IMR-90 (cell line): ENCODE data around the gene PTPRU. TPM values are rescaled to one million over a fixed set of nuclear protein-coding genes. Genes with fewer than 3 reads are reported as not detected.
"Not testable (repeated sequence)": the region's sequence is repeated elsewhere in the genome, so short reads cannot be mapped to it uniquely, and the experiment has no call there.

Source experiments
- ATAC-seq: fragments of 200-7000 bp; cut with Tn5 transposase; 2 replicates; pipeline ENCODE4 v1.9.1; 2020; ENCODE audit warnings: low read depth, mild to moderate bottlenecking, moderate library complexity
- BruUV-seq: library from RNA; stranded (reverse); fragments of 400-500 nt; replicated peaks from 2 replicates; lab custom pipeline; 2021; lab: Mats Ljungman, UMichigan
- CTCF ChIA-PET: fragments of 300-600 bp; formaldehyde crosslinking; extraction: SDS; loops from one replicate; lab custom pipeline; 2021; ENCODE audit warnings: antibody characterized with exemption; lab: Yijun Ruan, JAX
- POLR2A ChIA-PET: fragments of 300-600 bp; sonication (Branson Sonifier 250); formaldehyde crosslinking; loops from one replicate; lab custom pipeline; 2022; ENCODE audit warnings: antibody characterized with exemption; ENCODE audit not compliant: unreplicated experiment; lab: Charles Lee
- DNase-seq: peaks from one replicate; pipeline ENCODE4 v3.0.0; 2013
- H2AFZ ChIP-seq: replicated peaks from 2 replicates; pipeline ENCODE3; 2013; ENCODE audit warnings: low read length, mild to moderate bottlenecking; ENCODE audit not compliant: poor library complexity
- H2AK5ac ChIP-seq: 2 replicates; pipeline ENCODE4 v1.6.1; 2013; ENCODE audit warnings: low read depth, low read length, inconsistent platforms
- H2AK9ac ChIP-seq: replicated peaks from 2 replicates; pipeline ENCODE3; 2013; ENCODE audit warnings: mild to moderate bottlenecking, low read depth, low read length, moderate library complexity; ENCODE audit not compliant: poor library complexity
- H2BK120ac ChIP-seq: 2 replicates; pipeline ENCODE4 v1.6.1; 2013; ENCODE audit warnings: low read depth, low read length, inconsistent platforms
- H2BK15ac ChIP-seq: 3 replicates; pipeline ENCODE4 v1.6.1; 2013; ENCODE audit warnings: low read depth, low read length, inconsistent platforms
- H2BK20ac ChIP-seq: 2 replicates; pipeline ENCODE4 v1.6.1; 2013; ENCODE audit warnings: low read depth, mild to moderate bottlenecking, inconsistent platforms, low read length, moderate library complexity
- H2BK5ac ChIP-seq: 2 replicates; pipeline ENCODE4 v1.6.1; 2013; ENCODE audit warnings: mild to moderate bottlenecking, low read depth, low read length, inconsistent platforms; ENCODE audit not compliant: poor library complexity, severe bottlenecking
- H3K14ac ChIP-seq: replicated peaks from 2 replicates; pipeline ENCODE4 v1.6.1; 2013; ENCODE audit warnings: low read depth, low read length, inconsistent platforms
- H3K18ac ChIP-seq: 2 replicates; pipeline ENCODE4 v1.6.1; 2013; ENCODE audit warnings: low read depth, low read length, control low read depth
- H3K23ac ChIP-seq: 2 replicates; pipeline ENCODE4 v1.6.1; 2013; ENCODE audit warnings: low read depth, low read length, inconsistent platforms
- H3K27ac ChIP-seq: 2 replicates; pipeline ENCODE4 v1.5.1; 2013; ENCODE audit warnings: mild to moderate bottlenecking, control low read depth, low read length; ENCODE audit not compliant: insufficient read depth
- H3K27me3 ChIP-seq: 2 replicates; pipeline ENCODE4 v1.6.1; 2013; ENCODE audit warnings: low read length; ENCODE audit not compliant: control insufficient read depth, insufficient read depth
- H3K36me3 ChIP-seq: 2 replicates; pipeline ENCODE4 v1.6.1; 2013; ENCODE audit warnings: low read length, mixed read lengths; ENCODE audit not compliant: control insufficient read depth, insufficient read depth
- H3K4ac ChIP-seq: 2 replicates; pipeline ENCODE4 v1.6.1; 2013; ENCODE audit warnings: low read depth, low read length, inconsistent platforms
- H3K4me1 ChIP-seq: 2 replicates; pipeline ENCODE4 v1.6.1; 2013; ENCODE audit warnings: low read length, mixed read lengths; ENCODE audit not compliant: control insufficient read depth, insufficient read depth
- H3K4me2 ChIP-seq: 2 replicates; pipeline ENCODE4 v1.6.1; 2013; ENCODE audit warnings: low read depth, mild to moderate bottlenecking, control low read depth, low read length, moderate library complexity
- H3K4me3 ChIP-seq: 2 replicates; pipeline ENCODE4 v1.5.1; 2013; ENCODE audit warnings: low read depth, mild to moderate bottlenecking, control low read depth, low read length, moderate library complexity; ENCODE audit not compliant: insufficient read depth
- H3K56ac ChIP-seq: 2 replicates; pipeline ENCODE4 v1.6.1; 2013; ENCODE audit warnings: low read length, inconsistent platforms; ENCODE audit not compliant: insufficient read depth; ENCODE audit errors: extremely low read depth
- H3K79me1 ChIP-seq, 2 experiments: 2 replicates each; pipeline ENCODE4 v1.6.1; 2013; ENCODE audit warnings: low read length in 2 of 2, inconsistent platforms in 1 of 2, low read depth in 1 of 2
- H3K9ac ChIP-seq: 2 replicates; pipeline ENCODE4 v1.6.1; 2013; ENCODE audit warnings: low read depth, low read length, control low read depth
- H3K9me1 ChIP-seq: 2 replicates; pipeline ENCODE4 v1.6.1; 2013; ENCODE audit warnings: low read length, inconsistent platforms; ENCODE audit not compliant: insufficient read depth
- H3K9me3 ChIP-seq: 2 replicates; pipeline ENCODE4 v1.6.1; 2013; ENCODE audit warnings: low read length; ENCODE audit not compliant: control insufficient read depth, insufficient read depth
- H4K20me1 ChIP-seq: 2 replicates; pipeline ENCODE4 v1.6.1; 2013; ENCODE audit warnings: low read length, inconsistent platforms; ENCODE audit not compliant: insufficient read depth
- H4K5ac ChIP-seq: 2 replicates; pipeline ENCODE4 v1.6.1; 2013; ENCODE audit warnings: mild to moderate bottlenecking, low read depth, low read length, control low read depth
- H4K8ac ChIP-seq, 2 experiments: 2 replicates each; pipeline ENCODE4 v1.6.1; 2013; ENCODE audit warnings: low read depth in 2 of 2, low read length in 2 of 2, control low read depth in 1 of 2, inconsistent platforms in 1 of 2
- H4K91ac ChIP-seq: 2 replicates; pipeline ENCODE4 v1.6.1; 2013; ENCODE audit warnings: low read depth, low read length, inconsistent platforms; ENCODE audit not compliant: insufficient read depth
- CEBPB ChIP-seq: IDR thresholded peaks from 2 replicates; pipeline ENCODE4 v1.6.1; 2012; ENCODE audit warnings: low read depth, low read length, improper control_type of control experiment
- MXI1 ChIP-seq: IDR thresholded peaks from 2 replicates; pipeline ENCODE4 v1.6.1; 2012; ENCODE audit warnings: low read depth, mild to moderate bottlenecking, low read length, moderate library complexity, borderline replicate concordance
- NFE2L2 ChIP-seq: fragments of 150-350 bp; IDR thresholded peaks from 2 replicates; pipeline ENCODE4 v1.6.1; 2016; ENCODE audit warnings: low read depth, mild to moderate bottlenecking, low read length
- POLR2A ChIP-seq: IDR thresholded peaks from 2 replicates; pipeline ENCODE4 v1.6.1; 2012; ENCODE audit warnings: mild to moderate bottlenecking, low read depth, low read length
- RAD21 ChIP-seq: IDR thresholded peaks from 2 replicates; pipeline ENCODE4 v1.6.1; 2012; ENCODE audit warnings: low read length, improper control_type of control experiment
- RCOR1 ChIP-seq: IDR thresholded peaks from 2 replicates; pipeline ENCODE4 v1.6.1; 2012; ENCODE audit warnings: mild to moderate bottlenecking, low read length, improper control_type of control experiment; ENCODE audit not compliant: insufficient replicate concordance
- USF2 ChIP-seq: fragments of 150-350 bp; IDR thresholded peaks from 2 replicates; pipeline ENCODE4 v1.6.1; 2017; ENCODE audit warnings: mild to moderate bottlenecking, antibody characterized with exemption, low read length, low read depth
- WGBS, 2 experiments: methylation state at CpG; one replicate each; pipeline versions ENCODE4 v1.1.5 to v1.1.7; 2013; ENCODE audit warnings: missing lambda C conversion rate in 2 of 2; ENCODE audit not compliant: insufficient read length in 1 of 2; ENCODE audit errors: extremely low coverage in 2 of 2; 5-methylcytosine and 5-hydroxymethylcytosine counted together
- dilution Hi-C: fragments of 300-500 bp; cut with HindIII; formaldehyde crosslinking; loops from one replicate; pipeline ENCODE4 v1.14.3; 2018; ENCODE audit warnings: low sequenced_read_pairs; ENCODE audit not compliant: unreplicated experiment
- in situ Hi-C: fragments of 300-500 bp; cut with MboI; formaldehyde crosslinking; loops from 3 replicates; pipeline ENCODE4 v1.14.3; 2019; ENCODE audit warnings: low sequenced_read_pairs, inconsistent platforms, mixed read lengths
- intact Hi-C: fragments of 100-400 bp; cut with micrococcal nuclease; formaldehyde crosslinking; loops from 2 replicates; pipeline ENCODE4 v1.10.0; 2022
- polyA plus RNA-seq, 3 experiments: library from polyadenylated mRNA; depleted of rRNA; stranded (reverse); fragments of >200 nt; gene quantifications; 2 replicates each; pipeline ENCODE4 v1.2.3, GENCODE V29; 2012; ENCODE audit warnings: low replicate concordance in 1 of 3
- total RNA-seq: library from RNA; depleted of rRNA; stranded (reverse); fragments of >200 nt; gene quantifications from 2 replicates; pipeline ENCODE4 v1.2.3, GENCODE V29; 2012

PTPRU gene
- total and polyA plus RNA-seq, 2 of the 4 experiments (the other 2 are of a cell fraction), result 7.0 to 10.7 TPM

- in situ Hi-C loops (no loop called here), intact Hi-C loops (no loop called here), dilution Hi-C loops (no loop called here)
- H3K9ac ChIP-seq, result no peak overlapping the region
- TF ChIP-seq CEBPB (no peak), USF2 (no peak), RCOR1 (no peak), RAD21 (no peak), POLR2A (no peak), MXI1 (no peak), NFE2L2 (no peak)
- no peak overlapping the region for H3K18ac ChIP-seq
- no peaks in the 10 kb centered on the region for H3K9me1 ChIP-seq
- no peak overlapping the region for H3K27ac ChIP-seq
- H3K4me2 ChIP-seq, result no peak overlapping the region
- no peaks in the 10 kb centered on the region for H3K79me1 ChIP-seq
- H2BK5ac ChIP-seq, result no peak overlapping the region
- no peak overlapping the region for H3K4ac ChIP-seq
- POLR2A ChIA-PET, result no interaction called here
- CTCF ChIA-PET, result no interaction called here
- H3K27me3 ChIP-seq, result no peaks in the 10 kb centered on the region
- no peak overlapping the region for H2BK15ac ChIP-seq
- H2BK120ac ChIP-seq, result no peak overlapping the region
- no peak overlapping the region for H4K8ac ChIP-seq
- H4K5ac ChIP-seq, result no peak overlapping the region
- no peak overlapping the region for H3K4me3 ChIP-seq
- no peak overlapping the region for H2AK9ac ChIP-seq
- no TSS peak for BruUV-seq
- WGBS, 2 experiments, result 77% methylated on average over 5 of the region's 24 CpGs; no CpG with 5 or more reads in 1 of the 2 experiments
- H2BK20ac ChIP-seq, result no peak overlapping the region
- H3K4me1 ChIP-seq, result no peaks in the 10 kb centered on the region
- H4K20me1 ChIP-seq, result no peaks in the 10 kb centered on the region
- peaks cover 11% of the 10 kb centered on the region for H3K36me3 ChIP-seq
- no peak overlapping the region for H3K56ac ChIP-seq
- ATAC-seq (no peak), DNase-seq (no peak)
- no peak overlapping the region for H3K14ac ChIP-seq
- H4K91ac ChIP-seq, result no peak overlapping the region
- no peak overlapping the region for H2AK5ac ChIP-seq
- H3K9me3 ChIP-seq, result no peaks in the 10 kb centered on the region
- no peak overlapping the region for H3K23ac ChIP-seq
- H2AFZ ChIP-seq, result no peak overlapping the region
Observed at GRCh38 chr1:29312469-29313461, 76.4 kb downstream of the PTPRU start.

DNA sequence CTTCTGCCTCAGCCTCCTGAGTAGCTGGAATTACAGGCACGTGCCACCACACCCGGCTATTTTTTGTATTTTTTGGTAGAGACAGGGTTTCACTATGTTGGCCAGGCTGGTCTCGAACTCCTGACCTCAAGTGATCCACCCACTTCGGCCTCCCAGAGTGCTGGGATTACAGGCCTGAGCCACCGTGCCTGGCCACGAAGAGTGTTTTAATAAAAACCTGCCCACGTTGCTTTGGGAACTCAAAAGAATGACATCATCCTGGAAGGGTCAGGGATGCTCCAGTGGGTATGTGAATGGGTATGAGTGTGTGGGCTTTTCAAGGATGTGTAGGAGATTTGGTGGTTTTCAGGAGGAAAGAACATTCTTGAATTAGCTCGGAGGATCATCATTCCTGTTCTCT is 78.4 kb downstream of the PTPRU start:
- H3K9ac ChIP-seq, H2AFZ ChIP-seq, H2BK15ac ChIP-seq, dilution Hi-C loops, H2BK120ac ChIP-seq, H3K56ac ChIP-seq, H3K9me3 ChIP-seq, H3K23ac ChIP-seq, H4K20me1 ChIP-seq, POLR2A ChIA-PET, H4K91ac ChIP-seq, H3K27me3 ChIP-seq, CTCF ChIA-PET, H3K18ac ChIP-seq, H3K27ac ChIP-seq, H3K9me1 ChIP-seq, ATAC-seq, BruUV-seq, H2BK20ac ChIP-seq, in situ Hi-C loops, H4K8ac ChIP-seq, H3K4me2 ChIP-seq, H3K14ac ChIP-seq, H2AK9ac ChIP-seq, intact Hi-C loops, H4K5ac ChIP-seq, H2AK5ac ChIP-seq, H3K4me1 ChIP-seq, H3K4ac ChIP-seq, H3K4me3 ChIP-seq, H3K79me1 ChIP-seq, H2BK5ac ChIP-seq: not testable (repeated sequence)
- WGBS, 2 experiments, result 69% methylated on average over 4 of the region's 8 CpGs; no CpG with 5 or more reads in 1 of the 2 experiments
- DNase-seq, result peak; percentile 16
- peaks cover 11% of the 10 kb centered on the region for H3K36me3 ChIP-seq
